Tibial nerve (tissue), 4 donors: ENCODE data around the gene S100A9. TPM values are rescaled to one million over a fixed set of nuclear protein-coding genes. Genes with fewer than 3 reads are reported as not detected.

ENCODE experiments used
- small RNA-seq: library from RNA; depleted of rRNA; stranded (forward); fragments of <200 nt; gene quantifications from one replicate; pipeline ENCODE3, GENCODE V24; 2016
- total RNA-seq, 4 donors: library from RNA; depleted of rRNA; stranded (reverse); fragments of >200 nt; gene quantifications; one replicate each; pipeline ENCODE4 v1.1.0, GENCODE V29; 2016

S100A9 gene
- total RNA-seq, 4 donors from 2014 or later: 58.8 to 793 (median 88.3) TPM

Small RNAs within 50 kb of the gene (small RNA-seq; reads per million reads assigned to genes)
- gene RNU6-160P: not detected
- gene S100A15A: not detected

Other genes with a start within 250 kb of the S100A9 start
- not detected for gene SPRR2F, start 244.3 kb upstream of the S100A9 start, total RNA-seq
- not detected for gene SPRR2G, start 207.0 kb upstream of the S100A9 start, total RNA-seq
- not detected for gene LELP1, start 154.4 kb upstream of the S100A9 start, total RNA-seq
- gene PRR9, start 140.3 kb upstream of the S100A9 start, total RNA-seq: not detected
- under 1 TPM in 1 of 4 donors, not detected in 3; 0.44 TPM for gene LORICRIN, start 98.2 kb upstream of the S100A9 start, total RNA-seq
- gene PGLYRP3, start 44.9 kb upstream of the S100A9 start, total RNA-seq: not detected
- gene PGLYRP4, start 9.0 kb upstream of the S100A9 start, total RNA-seq: not detected
- gene S100A12, start 17.8 kb downstream of the S100A9 start, total RNA-seq: not detected
- 100 to 1,000 TPM in 1 of 4 donors, 10 to 100 TPM in 1, 1 to 10 TPM in 2; 2.4 to 118 (median 10.6) TPM for gene S100A8, start 33.2 kb downstream of the S100A9 start, total RNA-seq
- not detected for gene S100A7A, start 58.7 kb downstream of the S100A9 start, total RNA-seq
- 10 to 100 TPM in 1 of 4 donors, not detected in 3; 22.9 TPM for gene S100A7, start 102.8 kb downstream of the S100A9 start, total RNA-seq
- 1,000 to 10,000 TPM in 2 of 4 donors, 100 to 1,000 TPM in 2; 651 to 1,173 (median 946) TPM for gene S100A6, start 178.1 kb downstream of the S100A9 start, total RNA-seq
- gene S100A5, start 183.1 kb downstream of the S100A9 start, total RNA-seq: not detected
- gene S100A4, start 188.0 kb downstream of the S100A9 start, total RNA-seq: 100 to 1,000 TPM; 398 to 439 (median 420) TPM
- 1 to 10 TPM in 2 of 4 donors, not detected in 2; 1.1 to 2.7 TPM for gene S100A3, start 191.4 kb downstream of the S100A9 start, total RNA-seq
- 10 to 100 TPM in 1 of 4 donors, 1 to 10 TPM in 2, not detected in 1; 2.3 to 12.6 (median 4.2) TPM for gene S100A2, start 208.0 kb downstream of the S100A9 start, total RNA-seq